ENCODE measurements around the gene SGMS1. TPM values are rescaled to one million over a fixed set of nuclear protein-coding genes. Genes with fewer than 3 reads are reported as not detected.

SGMS1 gene
- total and polyA plus RNA-seq, 2 experiments from 2014 or later = 15.0 to 34.7 TPM

DNA sequence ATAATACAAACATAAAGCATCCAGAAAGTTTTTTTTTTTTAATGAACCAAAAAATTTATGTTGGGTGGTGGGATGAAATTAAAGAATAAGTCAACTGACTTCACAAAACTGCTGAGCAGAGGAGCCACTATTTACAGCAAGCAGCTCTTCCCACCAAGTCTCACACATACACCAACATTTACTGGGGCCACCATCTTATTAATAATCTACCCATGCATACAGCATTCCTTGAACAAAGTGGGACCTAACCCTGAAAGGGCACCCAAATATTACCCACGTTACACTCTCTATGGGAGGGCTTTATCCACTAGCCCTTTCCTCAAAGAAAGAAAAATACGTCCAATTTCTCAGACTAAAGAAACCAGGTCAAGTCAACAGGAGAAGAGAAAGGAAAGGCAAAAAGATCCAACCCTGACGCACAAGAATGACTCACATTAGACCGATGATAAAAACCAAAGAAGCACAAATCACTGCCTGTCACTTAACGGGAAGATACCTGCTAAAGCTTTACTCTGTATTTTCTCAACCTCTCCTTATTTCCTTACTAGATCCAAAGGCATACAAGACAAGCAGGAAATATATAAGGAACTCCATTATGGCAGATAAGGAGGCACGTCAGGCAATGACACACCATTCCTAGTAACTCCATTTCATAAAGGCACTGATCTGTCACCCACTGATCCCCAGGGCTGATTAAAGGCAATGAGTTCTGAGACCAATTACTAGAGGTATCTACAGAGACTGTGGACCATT lies 230.6 kb downstream of the SGMS1 start:
- H3K27me3 Mint-ChIP-seq (ENCODE audit: insufficient read depth, low read depth, poor library complexity) = no peaks in the 10 kb centered on the region
- no peaks in the 10 kb centered on the region for H3K9me3 Mint-ChIP-seq
- no peak overlapping the region for H3K27ac Mint-ChIP-seq
- no peaks in the 10 kb centered on the region for H3F3A ChIP-seq (replicated peaks; ENCODE audit: low read depth)
- no peak overlapping the region for H3K27ac ChIP-seq (ENCODE audit: low read depth)
- no peak for ATAC-seq
- DNase-seq (ENCODE audit: low spot score) = no peak
- peaks cover 14% of the 10 kb centered on the region for H3K79me2 ChIP-seq (replicated peaks; ENCODE audit: insufficient read depth)
- no peak overlapping the region for H3K4me3 ChIP-seq
- no peak for TF ChIP-seq ZNF114 (CRISPR knock-in tag; IDR thresholded peaks at IDR 0.05)
- no peak for TF ChIP-seq NANOG (IDR thresholded peaks at IDR 0.05; ENCODE audit: borderline replicate concordance)
- TF ChIP-seq, protein P1, sequence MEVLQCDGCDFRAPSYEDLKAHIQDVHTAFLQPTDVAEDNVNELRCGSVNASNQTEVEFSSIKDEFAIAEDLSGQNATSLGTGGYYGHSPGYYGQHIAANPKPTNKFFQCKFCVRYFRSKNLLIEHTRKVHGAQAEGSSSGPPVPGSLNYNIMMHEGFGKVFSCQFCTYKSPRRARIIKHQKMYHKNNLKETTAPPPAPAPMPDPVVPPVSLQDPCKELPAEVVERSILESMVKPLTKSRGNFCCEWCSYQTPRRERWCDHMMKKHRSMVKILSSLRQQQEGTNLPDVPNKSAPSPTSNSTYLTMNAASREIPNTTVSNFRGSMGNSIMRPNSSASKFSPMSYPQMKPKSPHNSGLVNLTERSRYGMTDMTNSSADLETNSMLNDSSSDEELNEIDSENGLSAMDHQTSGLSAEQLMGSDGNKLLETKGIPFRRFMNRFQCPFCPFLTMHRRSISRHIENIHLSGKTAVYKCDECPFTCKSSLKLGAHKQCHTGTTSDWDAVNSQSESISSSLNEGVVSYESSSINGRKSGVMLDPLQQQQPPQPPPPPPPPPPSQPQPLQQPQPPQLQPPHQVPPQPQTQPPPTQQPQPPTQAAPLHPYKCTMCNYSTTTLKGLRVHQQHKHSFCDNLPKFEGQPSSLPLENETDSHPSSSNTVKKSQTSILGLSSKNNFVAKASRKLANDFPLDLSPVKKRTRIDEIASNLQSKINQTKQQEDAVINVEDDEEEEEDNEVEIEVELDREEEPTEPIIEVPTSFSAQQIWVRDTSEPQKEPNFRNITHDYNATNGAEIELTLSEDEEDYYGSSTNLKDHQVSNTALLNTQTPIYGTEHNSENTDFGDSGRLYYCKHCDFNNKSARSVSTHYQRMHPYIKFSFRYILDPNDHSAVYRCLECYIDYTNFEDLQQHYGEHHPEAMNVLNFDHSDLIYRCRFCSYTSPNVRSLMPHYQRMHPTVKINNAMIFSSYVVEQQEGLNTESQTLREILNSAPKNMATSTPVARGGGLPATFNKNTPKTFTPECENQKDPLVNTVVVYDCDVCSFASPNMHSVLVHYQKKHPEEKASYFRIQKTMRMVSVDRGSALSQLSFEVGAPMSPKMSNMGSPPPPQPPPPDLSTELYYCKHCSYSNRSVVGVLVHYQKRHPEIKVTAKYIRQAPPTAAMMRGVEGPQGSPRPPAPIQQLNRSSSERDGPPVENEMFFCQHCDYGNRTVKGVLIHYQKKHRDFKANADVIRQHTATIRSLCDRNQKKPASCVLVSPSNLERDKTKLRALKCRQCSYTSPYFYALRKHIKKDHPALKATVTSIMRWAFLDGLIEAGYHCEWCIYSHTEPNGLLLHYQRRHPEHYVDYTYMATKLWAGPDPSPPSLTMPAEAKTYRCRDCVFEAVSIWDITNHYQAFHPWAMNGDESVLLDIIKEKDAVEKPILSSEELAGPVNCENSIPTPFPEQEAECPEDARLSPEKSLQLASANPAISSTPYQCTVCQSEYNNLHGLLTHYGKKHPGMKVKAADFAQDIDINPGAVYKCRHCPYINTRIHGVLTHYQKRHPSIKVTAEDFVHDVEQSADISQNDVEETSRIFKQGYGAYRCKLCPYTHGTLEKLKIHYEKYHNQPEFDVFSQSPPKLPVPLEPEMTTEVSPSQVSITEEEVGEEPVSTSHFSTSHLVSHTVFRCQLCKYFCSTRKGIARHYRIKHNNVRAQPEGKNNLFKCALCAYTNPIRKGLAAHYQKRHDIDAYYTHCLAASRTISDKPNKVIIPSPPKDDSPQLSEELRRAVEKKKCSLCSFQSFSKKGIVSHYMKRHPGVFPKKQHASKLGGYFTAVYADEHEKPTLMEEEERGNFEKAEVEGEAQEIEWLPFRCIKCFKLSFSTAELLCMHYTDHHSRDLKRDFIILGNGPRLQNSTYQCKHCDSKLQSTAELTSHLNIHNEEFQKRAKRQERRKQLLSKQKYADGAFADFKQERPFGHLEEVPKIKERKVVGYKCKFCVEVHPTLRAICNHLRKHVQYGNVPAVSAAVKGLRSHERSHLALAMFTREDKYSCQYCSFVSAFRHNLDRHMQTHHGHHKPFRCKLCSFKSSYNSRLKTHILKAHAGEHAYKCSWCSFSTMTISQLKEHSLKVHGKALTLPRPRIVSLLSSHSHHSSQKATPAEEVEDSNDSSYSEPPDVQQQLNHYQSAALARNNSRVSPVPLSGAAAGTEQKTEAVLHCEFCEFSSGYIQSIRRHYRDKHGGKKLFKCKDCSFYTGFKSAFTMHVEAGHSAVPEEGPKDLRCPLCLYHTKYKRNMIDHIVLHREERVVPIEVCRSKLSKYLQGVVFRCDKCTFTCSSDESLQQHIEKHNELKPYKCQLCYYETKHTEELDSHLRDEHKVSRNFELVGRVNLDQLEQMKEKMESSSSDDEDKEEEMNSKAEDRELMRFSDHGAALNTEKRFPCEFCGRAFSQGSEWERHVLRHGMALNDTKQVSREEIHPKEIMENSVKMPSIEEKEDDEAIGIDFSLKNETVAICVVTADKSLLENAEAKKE (CRISPR knock-in tag; IDR thresholded peaks at IDR 0.05) = no peak
- TF ChIP-seq, protein P2, sequence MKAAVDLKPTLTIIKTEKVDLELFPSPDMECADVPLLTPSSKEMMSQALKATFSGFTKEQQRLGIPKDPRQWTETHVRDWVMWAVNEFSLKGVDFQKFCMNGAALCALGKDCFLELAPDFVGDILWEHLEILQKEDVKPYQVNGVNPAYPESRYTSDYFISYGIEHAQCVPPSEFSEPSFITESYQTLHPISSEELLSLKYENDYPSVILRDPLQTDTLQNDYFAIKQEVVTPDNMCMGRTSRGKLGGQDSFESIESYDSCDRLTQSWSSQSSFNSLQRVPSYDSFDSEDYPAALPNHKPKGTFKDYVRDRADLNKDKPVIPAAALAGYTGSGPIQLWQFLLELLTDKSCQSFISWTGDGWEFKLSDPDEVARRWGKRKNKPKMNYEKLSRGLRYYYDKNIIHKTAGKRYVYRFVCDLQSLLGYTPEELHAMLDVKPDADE (IDR thresholded peaks at IDR 0.05) = no peak
- TF ChIP-seq, protein P3, sequence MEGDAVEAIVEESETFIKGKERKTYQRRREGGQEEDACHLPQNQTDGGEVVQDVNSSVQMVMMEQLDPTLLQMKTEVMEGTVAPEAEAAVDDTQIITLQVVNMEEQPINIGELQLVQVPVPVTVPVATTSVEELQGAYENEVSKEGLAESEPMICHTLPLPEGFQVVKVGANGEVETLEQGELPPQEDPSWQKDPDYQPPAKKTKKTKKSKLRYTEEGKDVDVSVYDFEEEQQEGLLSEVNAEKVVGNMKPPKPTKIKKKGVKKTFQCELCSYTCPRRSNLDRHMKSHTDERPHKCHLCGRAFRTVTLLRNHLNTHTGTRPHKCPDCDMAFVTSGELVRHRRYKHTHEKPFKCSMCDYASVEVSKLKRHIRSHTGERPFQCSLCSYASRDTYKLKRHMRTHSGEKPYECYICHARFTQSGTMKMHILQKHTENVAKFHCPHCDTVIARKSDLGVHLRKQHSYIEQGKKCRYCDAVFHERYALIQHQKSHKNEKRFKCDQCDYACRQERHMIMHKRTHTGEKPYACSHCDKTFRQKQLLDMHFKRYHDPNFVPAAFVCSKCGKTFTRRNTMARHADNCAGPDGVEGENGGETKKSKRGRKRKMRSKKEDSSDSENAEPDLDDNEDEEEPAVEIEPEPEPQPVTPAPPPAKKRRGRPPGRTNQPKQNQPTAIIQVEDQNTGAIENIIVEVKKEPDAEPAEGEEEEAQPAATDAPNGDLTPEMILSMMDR (conservative IDR thresholded peaks at IDR 0.05; ENCODE audit: low read depth in 2 of 2) = no peak
- no peak for TF ChIP-seq JUNB (IDR thresholded peaks at IDR 0.05; ENCODE audit: unreplicated experiment)
- no peak for TF ChIP-seq ZNF331 (CRISPR knock-in tag; IDR thresholded peaks at IDR 0.05; ENCODE audit: low read depth)
- no peak for TF ChIP-seq POLR2AphosphoS5 (IDR thresholded peaks at IDR 0.05; ENCODE audit: low read depth)
- no peak for TF ChIP-seq CREB1 (CRISPR knock-in tag; IDR thresholded peaks at IDR 0.05; ENCODE audit: low read depth)
- TF ChIP-seq, protein P4, sequence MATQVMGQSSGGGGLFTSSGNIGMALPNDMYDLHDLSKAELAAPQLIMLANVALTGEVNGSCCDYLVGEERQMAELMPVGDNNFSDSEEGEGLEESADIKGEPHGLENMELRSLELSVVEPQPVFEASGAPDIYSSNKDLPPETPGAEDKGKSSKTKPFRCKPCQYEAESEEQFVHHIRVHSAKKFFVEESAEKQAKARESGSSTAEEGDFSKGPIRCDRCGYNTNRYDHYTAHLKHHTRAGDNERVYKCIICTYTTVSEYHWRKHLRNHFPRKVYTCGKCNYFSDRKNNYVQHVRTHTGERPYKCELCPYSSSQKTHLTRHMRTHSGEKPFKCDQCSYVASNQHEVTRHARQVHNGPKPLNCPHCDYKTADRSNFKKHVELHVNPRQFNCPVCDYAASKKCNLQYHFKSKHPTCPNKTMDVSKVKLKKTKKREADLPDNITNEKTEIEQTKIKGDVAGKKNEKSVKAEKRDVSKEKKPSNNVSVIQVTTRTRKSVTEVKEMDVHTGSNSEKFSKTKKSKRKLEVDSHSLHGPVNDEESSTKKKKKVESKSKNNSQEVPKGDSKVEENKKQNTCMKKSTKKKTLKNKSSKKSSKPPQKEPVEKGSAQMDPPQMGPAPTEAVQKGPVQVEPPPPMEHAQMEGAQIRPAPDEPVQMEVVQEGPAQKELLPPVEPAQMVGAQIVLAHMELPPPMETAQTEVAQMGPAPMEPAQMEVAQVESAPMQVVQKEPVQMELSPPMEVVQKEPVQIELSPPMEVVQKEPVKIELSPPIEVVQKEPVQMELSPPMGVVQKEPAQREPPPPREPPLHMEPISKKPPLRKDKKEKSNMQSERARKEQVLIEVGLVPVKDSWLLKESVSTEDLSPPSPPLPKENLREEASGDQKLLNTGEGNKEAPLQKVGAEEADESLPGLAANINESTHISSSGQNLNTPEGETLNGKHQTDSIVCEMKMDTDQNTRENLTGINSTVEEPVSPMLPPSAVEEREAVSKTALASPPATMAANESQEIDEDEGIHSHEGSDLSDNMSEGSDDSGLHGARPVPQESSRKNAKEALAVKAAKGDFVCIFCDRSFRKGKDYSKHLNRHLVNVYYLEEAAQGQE (IDR thresholded peaks at IDR 0.05; ENCODE audit: unreplicated experiment) = no peak
- no peak for TF ChIP-seq STAT1 (IDR thresholded peaks at IDR 0.05; ENCODE audit: unreplicated experiment)
- no peak for TF ChIP-seq EZH2 (IDR thresholded peaks at IDR 0.05; ENCODE audit: low read depth, unreplicated experiment)
- no peak for TF ChIP-seq EZH2phosphoT487 (IDR thresholded peaks at IDR 0.05; ENCODE audit: unreplicated experiment)
- no peak overlapping the region for H2AFZ ChIP-seq
- H4K20me1 ChIP-seq (replicated peaks; ENCODE audit: insufficient read depth) = no peaks in the 10 kb centered on the region
- no peaks in the 10 kb centered on the region for H3K36me3 ChIP-seq (ENCODE audit: insufficient read depth)
- H3K36me3 Mint-ChIP-seq (ENCODE audit: low read depth) = no peaks in the 10 kb centered on the region
- H3K4me1 Mint-ChIP-seq = peaks cover 29% of the 10 kb centered on the region
- H3K4me1 ChIP-seq (ENCODE audit: insufficient read depth) = peaks cover 13% of the 10 kb centered on the region
- H3K4me2 ChIP-seq = no peak overlapping the region
- H3K9me2 ChIP-seq (ENCODE audit: insufficient read depth) = no peaks in the 10 kb centered on the region
- H3K27me3 ChIP-seq (ENCODE audit: insufficient read depth) = no peaks in the 10 kb centered on the region
- H3K4me3 Mint-ChIP-seq = no peak overlapping the region
